Adipocyte (in vitro differentiated cells): ENCODE data around the gene PCBD2.
"Not testable (repeated sequence)": the region's sequence is repeated elsewhere in the genome, so short reads cannot be mapped to it uniquely, and the experiment has no call there.

Source experiments
- DNase-seq: peaks from one replicate; pipeline ENCODE4 v3.0.0-alpha.2; 2015; ENCODE audit warnings: low read depth
- H3K27me3 ChIP-seq: replicated peaks from 2 replicates; pipeline ENCODE4 v1.7.0; 2013; ENCODE audit warnings: mild to moderate bottlenecking, low read length, moderate library complexity; ENCODE audit not compliant: control insufficient read depth, insufficient read depth
- H3K36me3 ChIP-seq: 2 replicates; pipeline ENCODE4 v1.7.0; 2013; ENCODE audit warnings: low read length, mild to moderate bottlenecking, moderate library complexity; ENCODE audit not compliant: control insufficient read depth, insufficient read depth, severe bottlenecking
- H3K4me1 ChIP-seq: 2 replicates; pipeline ENCODE4 v1.7.0; 2013; ENCODE audit warnings: mild to moderate bottlenecking, low read length, moderate library complexity; ENCODE audit not compliant: control insufficient read depth, insufficient read depth
- H3K4me3 ChIP-seq: 2 replicates; pipeline ENCODE4 v1.7.0; 2013; ENCODE audit warnings: mild to moderate bottlenecking, low read length, moderate library complexity
- H3K9ac ChIP-seq: 2 replicates; pipeline ENCODE4 v1.7.0; 2013; ENCODE audit warnings: mild to moderate bottlenecking, low read length, moderate library complexity
- H3K9me3 ChIP-seq: 2 replicates; pipeline ENCODE4 v1.7.0; 2013; ENCODE audit warnings: mild to moderate bottlenecking, low read length, moderate library complexity; ENCODE audit not compliant: control insufficient read depth

Gene PCBD2

DNA sequence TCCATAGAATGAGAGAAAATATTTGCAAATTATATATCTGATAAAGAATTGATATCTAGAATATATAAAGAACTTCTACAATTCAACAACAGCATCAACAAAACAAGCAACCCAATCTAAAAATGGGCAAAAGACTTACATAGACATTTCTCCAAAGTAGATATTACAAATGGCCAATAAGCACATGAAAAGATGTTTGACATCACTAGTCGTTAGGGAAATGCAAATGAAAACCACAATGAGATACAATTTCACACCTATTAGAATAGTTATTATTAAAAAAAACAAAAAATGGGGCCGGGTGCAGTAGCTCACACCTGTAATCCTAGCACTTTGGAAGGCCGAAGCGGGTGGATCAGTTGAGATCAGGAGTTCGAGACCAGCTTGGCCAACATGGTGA is 87.2 kb downstream of the PCBD2 start:
- no peak overlapping the region for H3K9ac ChIP-seq
- no peak for DNase-seq
- H3K4me3 ChIP-seq = no peak overlapping the region
- H3K9me3 ChIP-seq = no peaks in the 10 kb centered on the region
- no peaks in the 10 kb centered on the region for H3K4me1 ChIP-seq
- no peaks in the 10 kb centered on the region for H3K36me3 ChIP-seq
- no peaks in the 10 kb centered on the region for H3K27me3 ChIP-seq

DNA sequence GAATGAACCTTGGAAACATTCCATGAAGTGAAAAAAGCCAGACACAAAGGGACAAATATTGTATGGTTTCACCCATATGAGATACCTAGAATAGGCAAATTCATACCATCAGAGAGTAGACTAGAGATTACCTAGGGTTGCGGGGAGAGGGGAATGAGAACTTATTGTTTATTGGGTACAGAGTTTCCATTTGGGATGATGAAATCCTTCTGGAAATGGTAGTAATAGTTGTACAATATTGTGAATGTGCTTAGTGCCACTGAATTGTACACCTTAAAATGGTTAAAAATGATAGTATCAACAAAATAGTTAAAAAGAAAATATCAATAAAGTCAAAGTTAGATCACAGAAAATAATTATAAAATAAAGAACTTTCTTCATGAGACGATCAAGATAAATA is 88.2 kb downstream of the PCBD2 start:
- no peaks in the 10 kb centered on the region for H3K4me1 ChIP-seq
- H3K36me3 ChIP-seq = no peaks in the 10 kb centered on the region
- H3K9ac ChIP-seq = no peak overlapping the region
- no peaks in the 10 kb centered on the region for H3K27me3 ChIP-seq
- H3K4me3 ChIP-seq = no peak overlapping the region
- no peak for DNase-seq
- H3K9me3 ChIP-seq = no peaks in the 10 kb centered on the region

DNA sequence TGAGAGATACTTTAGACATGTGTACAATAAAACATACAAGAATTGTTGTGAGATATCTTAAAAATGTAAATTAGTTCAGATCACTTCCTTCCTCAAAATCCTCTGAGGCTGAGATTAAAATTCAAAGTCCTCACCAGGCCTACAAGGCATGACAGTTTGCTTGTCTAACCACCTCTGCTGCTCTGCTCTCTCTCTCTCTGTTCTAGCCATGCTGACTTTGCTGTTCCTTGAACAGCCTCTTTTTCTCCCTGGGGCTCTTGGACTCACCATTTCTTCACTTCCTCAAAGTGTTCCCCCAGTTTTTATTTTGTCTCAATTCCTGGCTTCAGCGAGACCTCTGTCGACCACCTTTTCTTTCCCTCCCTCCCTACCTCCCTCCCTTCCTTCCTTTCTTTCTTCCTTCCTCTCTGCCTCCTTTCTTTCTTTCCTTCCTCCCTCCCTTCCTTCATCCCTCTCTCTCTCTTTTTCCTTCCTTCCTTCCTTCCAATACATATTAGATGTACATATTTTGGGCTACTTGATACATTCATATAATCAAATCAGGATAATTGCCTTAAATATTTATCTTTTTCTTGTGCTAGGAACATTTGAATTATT is 89.7 kb downstream of the PCBD2 start:
- Histone ChIP-seq H3K9me3 (no peaks in the 10 kb centered on the region), H3K4me1 (no peaks in the 10 kb centered on the region), H3K9ac (no peak overlapping the region), H3K4me3 (no peak overlapping the region), H3K36me3 (no peaks in the 10 kb centered on the region), H3K27me3 (no peaks in the 10 kb centered on the region)
- no peak for DNase-seq

DNA sequence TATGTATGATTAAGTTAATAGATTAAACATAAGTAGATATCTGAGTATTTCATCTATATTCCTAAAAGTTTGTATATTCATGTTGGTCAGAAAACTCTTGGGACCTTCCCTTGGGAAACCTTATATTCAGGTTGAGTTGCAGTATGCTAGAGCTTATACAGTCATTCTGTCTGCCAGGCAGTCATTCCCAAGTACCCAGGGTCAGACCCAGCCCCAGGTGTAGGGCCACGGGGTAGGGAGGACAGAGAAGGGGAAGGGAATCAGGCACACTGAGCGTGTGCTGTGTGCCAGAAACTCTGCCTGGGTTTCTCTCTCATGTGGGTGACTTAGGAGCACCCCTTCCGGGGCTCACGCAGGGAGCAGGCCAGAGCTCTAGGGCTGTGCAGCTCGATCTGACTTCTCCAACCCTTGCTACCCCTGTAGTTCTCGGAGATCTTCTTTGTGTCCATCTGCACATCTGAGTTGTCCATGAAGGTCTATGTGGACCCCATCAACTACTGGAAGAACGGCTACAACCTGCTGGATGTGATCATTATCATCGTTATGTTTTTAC is 91.0 kb downstream of the PCBD2 start:
- Histone ChIP-seq H3K27me3 (no peaks in the 10 kb centered on the region), H3K9ac (no peak overlapping the region), H3K9me3 (no peaks in the 10 kb centered on the region), H3K4me1 (no peaks in the 10 kb centered on the region), H3K36me3 (no peaks in the 10 kb centered on the region), H3K4me3 (no peak overlapping the region)
- DNase-seq = no peak

DNA sequence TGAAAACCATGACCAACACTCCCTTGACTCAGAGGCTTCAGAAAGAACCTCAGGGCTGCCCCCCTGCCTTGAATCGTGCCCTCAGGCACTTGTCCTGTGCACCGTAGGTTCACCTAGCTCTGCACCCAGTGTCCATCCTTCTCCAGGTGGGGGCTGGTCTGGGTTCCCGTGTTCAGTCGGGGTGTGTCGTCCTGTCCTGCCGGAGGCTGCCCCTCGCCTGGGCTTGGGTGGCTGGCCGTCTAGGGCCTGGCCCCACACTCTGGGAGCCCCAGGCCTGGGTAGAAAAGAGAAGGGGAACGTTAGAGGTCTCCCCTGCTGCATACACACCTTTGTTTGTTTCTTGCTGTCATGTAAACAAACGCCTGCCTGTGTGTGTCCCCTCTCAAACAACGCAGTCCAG is 92.1 kb downstream of the PCBD2 start:
- no peak for DNase-seq
- H3K9me3 ChIP-seq = no peaks in the 10 kb centered on the region
- no peak overlapping the region for H3K9ac ChIP-seq
- H3K4me3 ChIP-seq = no peak overlapping the region
- no peaks in the 10 kb centered on the region for H3K36me3 ChIP-seq
- no peaks in the 10 kb centered on the region for H3K27me3 ChIP-seq
- H3K4me1 ChIP-seq = no peaks in the 10 kb centered on the region

DNA sequence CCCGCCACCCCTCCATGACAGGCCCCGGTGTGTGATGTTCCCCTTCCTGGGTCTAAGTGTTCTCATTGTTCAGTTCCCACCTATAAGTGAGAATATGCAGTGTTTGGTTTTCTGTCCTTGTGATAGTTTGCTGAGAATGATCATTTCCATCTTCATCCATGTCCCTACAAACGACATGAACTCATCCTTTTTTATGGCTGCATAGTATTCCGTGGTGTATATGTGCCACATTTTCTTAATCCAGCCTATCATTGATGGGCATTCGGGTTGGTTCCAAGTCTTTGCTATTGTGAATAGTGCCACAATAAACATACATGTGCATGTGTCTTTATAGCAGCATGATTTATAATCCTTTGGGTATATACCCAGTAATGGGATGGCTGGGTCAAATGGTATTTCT is 93.1 kb downstream of the PCBD2 start:
- H3K27me3 ChIP-seq, H3K9me3 ChIP-seq, H3K36me3 ChIP-seq, H3K9ac ChIP-seq, DNase-seq, H3K4me1 ChIP-seq, H3K4me3 ChIP-seq: not testable (repeated sequence)

DNA sequence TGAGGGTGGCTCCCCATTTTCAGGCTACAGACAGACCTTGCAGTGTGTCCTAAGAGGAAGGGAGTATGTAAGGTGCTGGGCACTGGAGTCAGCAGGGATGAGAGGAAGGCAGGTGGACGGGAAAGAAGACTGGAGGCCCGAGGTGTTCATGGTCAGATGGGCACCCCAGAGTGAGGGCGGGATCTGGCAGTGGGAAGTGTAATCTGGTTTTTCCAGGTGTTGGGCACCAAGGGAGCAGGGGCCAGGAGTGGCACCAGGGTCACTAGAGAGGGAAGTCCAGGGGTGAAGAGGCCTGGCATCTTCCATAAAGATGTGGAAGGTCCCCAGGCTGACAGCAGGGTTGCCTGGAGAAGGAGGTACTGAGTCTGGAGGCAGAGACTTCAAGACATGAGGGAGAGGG is 99.4 kb downstream of the PCBD2 start:
- H3K9ac ChIP-seq = no peak overlapping the region

DNA sequence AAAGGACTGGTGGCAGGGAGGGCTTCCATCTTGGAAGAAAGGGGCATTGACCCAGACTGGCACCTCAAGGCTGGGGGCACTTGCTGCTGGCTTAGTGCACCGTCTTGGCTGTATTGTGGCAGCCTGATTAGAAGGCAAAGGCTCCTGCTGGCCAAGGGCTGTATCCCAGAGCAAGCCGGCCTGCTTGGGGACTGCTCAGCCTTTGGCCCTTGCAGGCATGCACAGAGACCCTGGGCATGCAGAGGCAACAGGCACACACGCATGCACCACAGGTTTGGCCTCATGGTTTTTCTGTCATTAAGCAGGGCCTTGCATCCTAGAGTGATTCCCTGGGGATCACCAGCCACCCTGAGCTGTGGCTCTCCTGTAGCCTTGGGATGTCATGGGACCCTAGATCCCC is 100.1 kb downstream of the PCBD2 start:
- peaks cover 9% of the 10 kb centered on the region for H3K27me3 ChIP-seq

More for the DNA sequence above, 99.4 kb downstream of the PCBD2 start:
- no peak overlapping the region for H3K4me3 ChIP-seq
- no peaks in the 10 kb centered on the region for H3K36me3 ChIP-seq
- no peaks in the 10 kb centered on the region for H3K4me1 ChIP-seq
- H3K27me3 ChIP-seq = peaks cover 9% of the 10 kb centered on the region
- no peak for DNase-seq
- H3K9me3 ChIP-seq = no peaks in the 10 kb centered on the region

DNA sequence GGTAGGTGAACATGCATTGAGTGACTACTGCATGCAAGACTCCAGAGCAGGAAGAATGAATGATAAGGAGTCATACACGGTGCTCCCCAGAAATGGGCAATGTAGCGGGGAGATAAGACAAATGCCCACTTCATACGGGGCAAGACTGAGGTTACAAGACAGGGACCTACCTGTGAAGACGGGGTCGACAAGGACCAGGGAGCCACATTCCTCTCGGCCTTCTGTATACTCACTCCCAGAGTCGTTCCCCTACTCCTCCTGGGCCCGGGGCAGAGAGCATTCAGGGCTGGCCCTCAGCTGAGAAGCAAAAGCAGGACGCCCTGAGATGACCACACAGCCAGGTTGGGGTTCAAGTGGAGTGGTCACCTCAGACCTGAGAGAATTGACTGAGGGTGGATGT is 102.4 kb downstream of the PCBD2 start:
- no peak for DNase-seq
- no peaks in the 10 kb centered on the region for H3K9me3 ChIP-seq
- H3K27me3 ChIP-seq = peaks cover 9% of the 10 kb centered on the region
- H3K36me3 ChIP-seq = no peaks in the 10 kb centered on the region
- H3K4me3 ChIP-seq = no peak overlapping the region
- no peaks in the 10 kb centered on the region for H3K4me1 ChIP-seq
- H3K9ac ChIP-seq = no peak overlapping the region

More for the DNA sequence above, 100.1 kb downstream of the PCBD2 start:
- Histone ChIP-seq H3K36me3 (no peaks in the 10 kb centered on the region), H3K4me1 (no peaks in the 10 kb centered on the region), H3K9ac (no peak overlapping the region), H3K4me3 (no peak overlapping the region), H3K9me3 (no peaks in the 10 kb centered on the region)
- no peak for DNase-seq

DNA sequence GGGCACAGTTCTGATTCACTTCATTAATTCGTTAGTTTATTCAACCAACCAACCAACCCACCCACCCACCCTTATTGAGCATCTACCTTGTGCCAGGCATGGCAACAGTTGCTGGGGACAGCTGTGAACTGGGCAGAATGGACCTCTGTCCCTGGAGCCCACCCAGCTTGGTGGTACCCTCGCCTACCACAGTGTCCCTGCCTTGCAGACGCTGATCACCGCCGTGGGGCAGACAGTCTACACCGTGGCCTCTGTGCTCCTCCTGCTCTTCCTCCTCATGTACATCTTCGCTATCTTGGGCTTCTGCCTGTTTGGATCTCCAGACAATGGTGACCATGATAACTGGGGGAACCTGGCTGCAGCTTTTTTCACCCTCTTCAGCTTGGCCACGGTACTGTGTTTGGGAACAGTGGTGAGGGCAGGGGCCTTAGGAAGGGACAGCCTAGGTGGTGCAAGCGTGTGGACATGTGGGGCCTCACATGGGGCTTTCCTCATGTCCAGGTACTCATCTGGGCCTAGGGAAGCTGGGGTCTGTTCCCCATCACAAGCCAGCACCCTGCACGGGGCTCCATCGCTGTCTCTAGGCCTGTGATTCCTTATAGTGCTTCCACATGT is 102.9 kb downstream of the PCBD2 start:
- no peak overlapping the region for H3K4me3 ChIP-seq
- no peaks in the 10 kb centered on the region for H3K4me1 ChIP-seq
- H3K27me3 ChIP-seq = peaks cover 9% of the 10 kb centered on the region
- no peaks in the 10 kb centered on the region for H3K9me3 ChIP-seq
- no peak for DNase-seq
- H3K9ac ChIP-seq = no peak overlapping the region
- no peaks in the 10 kb centered on the region for H3K36me3 ChIP-seq

DNA sequence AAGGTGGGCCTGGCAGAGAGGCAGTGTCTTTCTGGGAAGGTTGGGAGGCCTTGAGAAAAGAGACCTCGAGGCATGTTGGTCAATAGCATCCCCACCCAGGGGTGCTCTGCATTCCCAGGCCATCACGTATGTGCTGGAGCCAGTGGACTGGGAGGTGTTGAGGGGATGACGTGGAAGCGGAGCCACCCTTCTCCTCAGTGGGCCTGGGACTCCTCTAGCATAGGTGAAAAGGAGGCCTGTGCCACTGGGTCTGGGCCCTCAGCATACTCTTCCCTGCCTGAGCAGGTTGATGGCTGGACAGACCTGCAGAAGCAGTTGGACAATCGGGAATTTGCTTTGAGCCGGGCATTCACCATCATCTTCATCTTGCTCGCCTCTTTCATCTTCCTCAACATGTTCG is 103.6 kb downstream of the PCBD2 start:
- Histone ChIP-seq H3K27me3 (peaks cover 9% of the 10 kb centered on the region), H3K9me3 (no peaks in the 10 kb centered on the region), H3K36me3 (no peaks in the 10 kb centered on the region), H3K4me1 (no peaks in the 10 kb centered on the region), H3K4me3 (no peak overlapping the region), H3K9ac (no peak overlapping the region)
- no peak for DNase-seq
